ENCODE data around the gene PDIK1L.

Gene PDIK1L

DNA sequence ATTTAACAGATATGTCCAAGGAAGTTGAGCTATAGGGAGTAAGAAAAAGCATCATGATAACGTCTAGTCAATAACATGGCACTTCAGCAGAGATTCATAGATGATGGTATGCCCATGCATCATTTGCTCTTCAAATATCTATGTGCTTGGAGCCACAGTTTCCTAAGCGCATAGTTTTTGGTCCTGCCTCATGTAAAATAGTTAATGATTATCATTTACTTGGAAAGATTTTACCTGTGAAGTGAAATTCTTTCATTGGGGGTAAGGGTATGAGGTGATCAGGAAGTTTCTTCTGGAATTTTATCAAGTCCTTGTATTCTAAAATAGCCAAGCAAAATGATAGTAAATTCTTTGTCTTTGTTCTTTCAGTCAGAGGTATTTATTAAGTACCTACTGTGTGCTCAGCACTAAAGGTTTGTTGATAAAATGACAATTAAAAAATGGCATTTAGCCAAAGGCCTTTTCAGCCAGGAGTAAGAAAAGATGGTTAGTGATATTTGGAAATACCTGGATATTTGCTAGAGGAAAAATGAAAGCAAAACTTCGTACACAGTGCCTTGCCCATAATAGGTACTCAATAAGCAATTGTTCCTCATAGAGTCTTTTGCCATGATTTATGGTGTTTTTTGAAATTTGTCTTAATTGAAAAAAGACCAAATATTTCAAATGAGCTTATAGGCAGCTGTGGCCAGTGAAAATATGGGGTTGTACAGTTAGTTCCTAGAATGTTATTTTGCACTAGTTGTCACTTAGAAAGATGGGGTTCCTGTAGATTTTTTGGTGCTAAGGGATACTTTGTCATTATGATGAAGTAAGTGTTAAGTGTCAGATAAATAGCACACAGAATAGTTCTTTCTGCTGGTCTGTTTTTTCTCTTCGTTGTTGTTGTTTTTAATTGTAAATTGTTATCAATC lies 13.1 kb downstream of the PDIK1L start:
- no peak for DNase-seq

DNA sequence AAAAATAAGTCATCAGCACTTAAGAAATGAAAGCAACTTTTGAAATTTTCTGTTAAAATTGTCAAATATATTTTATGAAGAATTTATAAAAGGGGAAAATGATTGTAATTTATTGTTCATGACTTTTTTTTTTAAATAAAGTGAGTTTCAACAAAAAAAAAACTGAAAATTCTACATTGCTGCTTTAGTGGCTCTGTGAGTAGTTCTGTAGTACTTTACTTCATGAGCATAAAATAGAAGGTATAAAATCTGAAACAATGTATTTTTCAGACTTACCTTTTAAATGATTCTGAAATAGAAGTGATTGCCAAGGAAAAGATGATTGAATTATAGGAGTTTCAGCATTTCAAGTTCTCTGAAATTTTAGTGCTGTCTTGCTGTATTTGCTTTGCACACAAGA lies 13.8 kb downstream of the PDIK1L start:
- DNase-seq, result no peak

DNA sequence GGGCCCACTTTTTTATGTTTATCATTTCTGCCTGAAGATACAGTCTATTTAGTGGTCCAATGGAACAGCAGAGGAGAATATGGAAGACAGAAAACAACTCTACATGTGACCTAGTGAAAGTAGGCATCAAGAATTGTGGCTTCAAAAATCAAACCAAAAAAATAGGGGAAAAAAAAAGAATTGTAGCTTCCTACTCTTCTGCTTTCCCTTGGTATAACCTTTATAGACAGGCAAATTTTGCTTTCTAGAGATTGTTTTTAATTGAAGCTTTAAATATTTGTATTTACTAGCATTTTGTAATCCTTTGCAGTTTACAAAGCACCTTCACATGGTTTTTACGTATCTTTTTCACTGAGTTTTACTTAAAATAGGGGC lies 14.3 kb downstream of the PDIK1L start:
- no peak for DNase-seq

DNA sequence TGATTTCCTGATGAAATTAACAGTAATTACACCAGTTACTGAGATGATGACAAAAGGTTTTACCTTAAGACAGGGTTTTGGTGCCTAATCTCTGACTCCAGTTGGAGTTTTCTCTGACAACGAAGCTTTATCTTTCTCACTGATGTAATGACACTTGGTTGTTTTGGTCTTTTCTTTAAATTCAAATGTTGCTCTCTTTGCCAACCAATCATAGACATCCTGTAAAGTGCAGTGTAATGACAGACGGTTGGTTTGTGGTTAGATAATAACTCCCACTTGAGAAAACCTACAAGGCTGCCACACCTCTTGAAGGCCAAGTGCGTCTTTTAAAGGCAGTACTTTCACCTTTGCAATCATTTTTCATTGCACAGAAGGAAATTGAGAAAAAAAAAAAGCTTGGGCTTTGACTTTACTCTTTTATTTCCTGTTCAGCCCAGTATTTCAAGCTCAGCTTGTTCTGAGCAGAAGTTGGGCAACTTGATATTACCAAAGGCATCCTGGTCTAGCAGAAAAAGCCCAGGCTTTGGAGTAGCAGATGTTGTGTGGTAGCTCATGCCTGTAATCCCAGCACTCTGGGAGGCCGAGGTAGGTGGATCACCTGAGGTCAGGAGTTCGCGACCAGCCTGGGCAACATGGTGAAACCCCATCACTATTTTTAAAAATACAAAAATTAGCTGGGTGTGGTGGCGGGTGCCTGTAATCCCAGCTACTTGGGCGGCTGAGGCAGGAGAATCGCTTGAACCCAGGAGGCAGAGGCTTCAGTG lies 14.9 kb downstream of the PDIK1L start:
- DNase-seq, result peak; percentile 77

DNA sequence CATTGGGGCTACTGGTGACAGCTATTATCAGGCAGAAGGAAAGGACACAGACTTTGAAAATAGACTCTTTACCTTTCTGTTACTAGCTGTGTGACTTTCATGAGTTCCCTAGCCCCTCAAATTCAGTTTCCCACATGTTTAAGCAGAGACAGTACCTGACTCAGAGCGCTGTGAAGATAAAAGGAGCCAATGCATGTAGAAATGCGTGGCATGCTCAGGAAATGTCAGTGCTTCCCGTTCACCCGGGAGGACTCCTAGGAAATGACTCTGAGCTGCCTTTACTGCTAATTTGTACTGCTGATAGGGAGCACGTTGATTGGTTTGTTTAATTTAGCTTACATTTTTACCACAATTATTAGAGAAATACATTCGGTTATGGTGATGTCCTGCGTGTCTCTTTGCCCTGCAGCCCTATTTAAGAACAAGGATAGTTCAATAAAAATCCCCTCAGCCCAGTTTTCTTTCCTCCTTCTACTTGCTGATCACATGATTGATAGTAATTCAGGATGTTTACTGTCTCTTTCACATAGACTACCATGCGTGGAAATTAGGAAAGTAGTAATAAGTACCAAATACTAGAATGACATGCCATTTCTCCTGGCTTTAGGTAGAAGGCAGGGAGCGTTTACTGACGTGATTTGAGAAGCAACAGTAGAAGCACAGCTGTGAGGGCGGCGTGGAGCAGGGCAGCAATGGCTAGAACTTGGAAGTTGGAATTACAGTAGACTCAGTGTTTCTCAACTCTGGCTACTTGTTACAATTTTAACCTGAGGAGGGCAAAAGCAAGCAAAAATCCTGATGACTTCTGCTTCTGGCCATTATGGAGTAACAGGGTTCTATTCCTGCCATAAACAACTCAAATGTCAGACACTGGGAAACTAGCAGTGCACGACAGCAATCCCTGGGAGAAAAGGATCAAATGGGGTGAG lies 15.9 kb downstream of the PDIK1L start:
- DNase-seq, result no peak

DNA sequence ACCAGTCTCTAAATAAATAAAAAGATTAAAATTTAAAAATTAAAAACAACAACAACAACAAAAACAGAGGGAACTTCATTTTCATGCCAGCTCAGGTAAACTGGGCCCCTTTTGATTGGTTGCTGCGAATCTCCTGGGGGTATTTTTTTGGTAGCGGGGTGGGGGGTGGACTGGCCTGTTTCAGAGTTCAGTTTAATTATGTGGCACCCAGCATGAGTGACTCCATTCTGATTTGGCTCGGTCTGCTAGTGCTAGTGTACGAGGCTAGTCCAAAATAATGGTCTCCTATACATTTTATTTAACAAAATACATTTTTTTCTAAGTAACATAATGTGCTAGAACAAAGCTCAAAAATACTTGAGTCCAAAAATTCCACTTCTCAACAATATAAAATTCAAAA lies 18.2 kb downstream of the PDIK1L start:
- no peak for DNase-seq

DNA sequence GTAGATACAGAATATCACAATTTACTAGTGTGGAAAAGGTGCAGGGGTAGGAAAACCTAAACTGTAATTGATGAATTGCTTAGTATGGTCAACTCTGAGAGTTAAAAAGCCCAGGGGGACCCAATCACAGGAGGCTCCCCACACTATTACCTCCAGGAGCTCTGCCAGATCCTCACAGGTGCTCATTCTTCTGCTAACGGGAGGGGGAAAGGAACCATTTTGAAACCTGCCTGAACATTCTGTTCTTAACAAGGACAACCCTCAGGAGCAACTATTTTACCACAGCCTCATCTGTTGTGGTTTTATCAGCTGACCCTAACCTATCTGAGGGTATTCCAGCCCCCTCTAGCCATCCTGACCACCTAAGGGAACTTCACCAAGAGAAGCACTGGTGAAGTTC lies 19.1 kb downstream of the PDIK1L start:
- no peak for DNase-seq

DNA sequence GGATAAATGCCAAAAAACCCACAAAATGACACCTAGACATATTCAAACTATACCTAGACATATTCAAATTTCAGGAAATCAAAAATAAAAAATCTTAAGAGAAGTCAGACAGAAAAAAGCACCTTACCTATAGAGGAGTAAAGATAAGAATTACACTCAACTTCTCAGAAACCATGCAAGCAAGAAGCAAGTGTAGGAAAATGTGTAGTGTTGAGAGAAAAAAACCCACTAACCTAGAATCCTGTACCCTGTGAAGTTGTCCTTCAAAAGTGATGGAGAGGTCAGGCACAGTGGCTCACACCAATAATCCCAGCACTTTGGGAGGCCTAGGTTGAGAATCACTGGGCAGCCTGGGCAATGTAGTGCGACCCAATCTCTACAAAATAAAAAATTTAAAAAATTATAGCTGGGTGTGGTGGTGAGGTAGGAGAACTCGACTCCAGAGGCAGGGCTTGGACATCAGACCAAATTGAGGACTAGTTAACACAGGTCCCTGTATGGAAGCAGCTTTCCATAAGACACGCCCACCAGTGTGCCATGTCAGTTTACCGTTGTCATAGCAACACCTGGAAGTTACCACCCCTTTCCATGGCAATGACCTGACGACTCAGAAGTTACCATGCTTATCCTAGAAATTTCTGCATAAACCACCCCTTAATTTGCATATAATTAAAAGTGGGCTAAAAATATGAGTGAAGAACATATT lies 20.7 kb downstream of the PDIK1L start:
- no peak for DNase-seq

DNA sequence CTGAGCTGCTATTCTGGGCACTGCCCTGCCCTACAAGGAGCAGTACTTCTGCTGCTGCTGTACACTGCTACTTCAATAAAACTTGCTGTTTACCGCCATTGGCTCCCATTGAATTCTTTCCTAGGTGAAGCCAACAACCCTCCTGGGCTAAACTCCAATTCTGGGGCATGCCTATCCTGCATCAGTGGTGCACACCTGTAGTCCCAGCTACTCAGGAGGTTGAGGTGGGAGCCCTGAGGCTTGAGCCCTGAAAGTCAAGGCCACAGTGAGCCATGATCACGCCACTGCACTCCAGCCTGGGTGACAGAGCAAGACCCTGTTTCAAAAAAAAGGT lies 21.2 kb downstream of the PDIK1L start:
- DNase-seq, result no peak

DNA sequence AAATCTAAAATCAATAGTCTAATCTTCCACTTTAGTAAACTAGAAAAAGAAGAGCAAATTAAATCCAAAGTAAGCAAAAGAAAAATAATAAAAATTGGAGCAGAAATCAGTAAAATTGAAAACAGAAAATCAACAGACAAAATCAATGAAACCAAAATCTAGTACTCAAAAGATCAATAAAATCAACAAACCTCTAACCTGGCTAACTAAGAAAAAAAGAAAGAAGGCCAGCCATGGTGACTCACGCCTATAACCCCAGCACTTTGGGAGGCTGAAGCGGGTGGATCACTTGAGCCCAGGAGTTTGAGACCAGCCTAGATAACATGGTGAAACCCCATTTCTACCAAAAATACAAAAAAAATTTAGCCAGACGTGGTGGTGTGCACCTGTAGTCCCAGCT lies 22.8 kb downstream of the PDIK1L start:
- no peak for DNase-seq

DNA sequence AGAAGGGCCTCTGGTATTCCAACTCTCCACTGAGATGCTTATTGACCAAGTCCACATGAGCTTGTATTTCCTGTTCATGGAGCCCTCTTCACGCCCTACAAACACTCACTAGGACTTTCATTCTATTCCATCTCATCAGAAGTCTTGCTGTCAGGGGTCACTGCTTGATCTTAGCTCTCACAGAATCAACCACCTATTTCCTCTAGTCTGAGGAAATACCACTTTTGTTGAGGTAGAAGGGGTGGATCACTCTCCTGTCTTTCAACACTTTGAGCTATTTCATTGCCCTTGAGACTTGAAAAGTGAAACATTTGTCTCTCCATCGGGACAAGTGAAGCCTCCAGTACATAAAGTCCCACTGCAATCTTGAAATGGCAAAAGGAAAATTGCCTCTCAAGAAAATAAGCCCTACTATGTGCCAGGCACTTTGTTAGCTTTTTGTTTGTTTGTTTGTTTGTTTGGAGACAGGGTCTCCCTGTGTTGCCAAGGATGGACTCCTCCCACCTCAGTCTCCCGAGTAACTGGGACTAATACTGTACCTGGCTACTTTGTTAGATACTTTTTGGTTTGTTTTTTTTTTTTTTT lies 27.4 kb downstream of the PDIK1L start:
- no peak for DNase-seq

DNA sequence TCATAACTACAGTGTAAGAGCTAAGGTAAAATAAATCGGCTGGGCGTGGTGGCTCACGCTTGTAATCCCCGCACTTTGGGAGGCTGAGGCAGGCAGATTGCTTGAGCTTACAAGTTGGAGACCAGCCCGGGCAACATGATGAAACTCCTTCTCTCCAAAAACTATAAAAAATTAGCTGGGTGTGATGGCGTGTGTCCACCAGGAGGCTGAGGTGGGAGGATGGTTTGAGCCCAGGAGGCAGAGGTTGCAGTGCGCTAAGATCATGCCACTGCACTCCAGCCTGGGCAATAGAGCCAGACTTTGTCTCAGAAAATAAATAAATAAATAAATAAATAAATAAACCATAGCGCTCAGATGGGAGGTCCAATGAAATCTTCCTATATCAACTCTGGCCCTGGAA lies 30.5 kb downstream of the PDIK1L start:
- no peak for DNase-seq

DNA sequence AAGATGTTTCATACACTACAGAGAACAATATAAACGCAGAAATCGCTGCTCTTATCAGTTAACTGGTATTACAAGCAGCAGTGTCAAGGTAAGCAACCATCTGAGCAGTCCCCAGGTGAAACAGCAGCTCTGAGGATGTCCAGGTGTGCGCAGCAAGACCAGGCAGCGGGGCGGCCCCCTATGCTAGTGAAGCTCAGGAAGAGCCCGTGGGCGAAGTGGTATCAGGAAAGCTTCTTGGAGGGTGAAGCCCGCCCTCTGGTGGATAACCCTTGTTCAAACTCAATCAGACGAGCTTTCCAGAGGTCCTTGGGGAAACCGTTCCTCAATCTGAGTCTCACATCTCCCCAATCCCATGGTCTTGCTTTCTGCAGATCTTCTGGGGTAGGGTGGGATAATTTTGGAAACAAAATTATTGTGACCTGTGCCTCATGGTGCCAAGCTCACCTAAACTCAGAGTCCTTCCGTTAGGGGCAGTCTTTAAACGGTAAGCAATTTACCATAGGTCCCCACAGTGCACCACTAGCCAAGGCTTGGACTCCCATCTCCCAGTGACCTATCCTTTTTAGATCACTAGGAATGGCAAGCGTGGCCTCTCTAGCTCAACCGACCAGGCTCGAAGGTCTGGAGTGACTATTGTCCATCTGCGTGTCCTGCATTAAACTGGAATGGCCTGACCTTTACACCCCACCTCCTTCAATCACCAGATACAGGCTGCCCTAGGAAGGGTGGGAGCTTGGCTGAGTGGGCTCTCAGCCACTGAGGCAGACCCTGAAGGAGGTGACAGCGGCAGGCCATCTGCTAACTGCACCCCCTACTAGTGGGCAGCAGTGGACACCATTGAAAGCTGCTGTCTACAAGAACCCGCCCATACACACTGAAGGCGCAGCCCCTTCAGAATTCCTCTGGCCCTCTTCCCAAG lies 33.7 kb downstream of the PDIK1L start:
- DNase-seq, result peak; percentile 89

DNA sequence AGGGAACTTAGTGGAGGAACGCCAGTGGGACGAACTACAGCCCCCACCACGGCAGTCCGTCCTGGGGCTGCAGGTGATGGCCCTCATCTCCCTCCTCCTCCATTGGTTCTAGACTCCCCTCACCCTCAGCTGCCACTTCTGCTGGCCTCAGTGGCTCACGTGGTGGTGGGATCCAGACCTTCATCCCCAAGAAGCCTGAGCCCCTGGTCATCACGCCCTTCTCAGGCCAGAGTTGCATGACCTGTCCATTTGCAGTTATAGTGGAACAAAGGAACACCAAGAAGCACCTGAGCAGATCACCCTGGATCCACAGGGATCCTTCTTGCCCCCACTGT lies 34.3 kb downstream of the PDIK1L start:
- DNase-seq, result no peak

DNA sequence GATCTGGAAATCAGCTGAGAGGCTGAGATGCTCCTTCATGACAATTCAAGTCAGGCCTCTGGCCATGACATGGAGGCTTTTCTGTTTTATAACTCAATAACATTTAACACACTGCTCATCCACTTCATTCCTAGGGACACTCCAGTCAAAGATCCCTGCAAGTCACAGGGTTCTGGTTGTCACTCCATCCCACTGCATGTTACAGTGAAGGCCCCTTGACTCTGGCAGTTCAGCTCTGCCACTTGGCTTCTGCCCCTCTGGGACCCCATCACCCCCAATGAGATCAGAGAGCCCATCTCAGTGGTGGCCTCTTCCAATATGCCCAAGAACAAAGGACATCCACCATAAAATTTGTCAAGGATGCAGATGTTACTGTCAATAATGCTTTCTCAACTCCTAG lies 37.3 kb downstream of the PDIK1L start:
- no peak for DNase-seq

DNA sequence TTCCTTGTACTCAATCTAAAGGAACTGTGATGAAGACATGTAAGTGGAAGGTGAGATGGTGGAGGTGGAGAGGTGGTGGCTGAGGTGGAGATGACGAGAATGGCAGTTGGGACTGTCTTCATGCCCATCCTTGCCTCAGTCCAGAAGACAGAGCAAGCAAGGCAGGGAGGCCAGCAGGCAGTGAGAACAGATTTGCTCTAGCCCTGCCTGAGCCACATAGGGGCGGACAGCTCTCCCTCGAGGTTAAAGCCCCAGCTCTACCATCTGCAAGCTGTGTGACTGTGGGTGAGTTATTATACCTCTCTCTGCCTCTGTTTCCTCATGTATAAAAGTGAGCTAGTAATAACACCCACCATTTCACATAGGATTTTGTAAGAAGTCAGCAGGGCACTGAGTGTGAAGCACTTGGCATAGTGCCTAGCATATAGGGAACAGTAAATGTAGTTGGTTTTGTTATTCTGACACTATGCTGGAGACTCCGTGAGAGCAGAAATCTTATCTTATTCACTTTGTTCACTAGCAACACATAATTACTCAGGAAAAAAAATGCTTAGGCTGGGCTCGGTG lies 42.4 kb downstream of the PDIK1L start:
- peak; percentile 45 for DNase-seq

DNA sequence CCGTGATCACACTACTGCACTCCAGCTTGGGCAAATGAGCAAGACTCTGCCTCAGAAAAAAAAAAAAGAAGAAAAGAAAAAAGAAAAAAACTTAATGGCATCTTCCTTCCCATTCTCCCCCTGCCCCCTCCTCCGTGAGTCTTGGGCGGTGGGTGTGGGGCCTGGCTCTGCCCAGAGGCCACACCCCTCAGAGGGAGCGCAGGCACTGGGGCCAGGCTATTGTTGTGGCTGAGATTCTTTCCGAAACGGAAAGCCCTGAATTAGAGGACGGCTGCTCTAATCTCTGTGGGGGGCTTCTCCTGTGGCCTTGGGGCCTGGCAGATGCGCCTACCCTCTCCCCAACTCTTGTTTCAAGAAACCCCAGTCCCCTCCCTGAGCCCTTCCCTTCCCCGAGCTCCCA lies 43.1 kb downstream of the PDIK1L start:
- DNase-seq, result no peak

DNA sequence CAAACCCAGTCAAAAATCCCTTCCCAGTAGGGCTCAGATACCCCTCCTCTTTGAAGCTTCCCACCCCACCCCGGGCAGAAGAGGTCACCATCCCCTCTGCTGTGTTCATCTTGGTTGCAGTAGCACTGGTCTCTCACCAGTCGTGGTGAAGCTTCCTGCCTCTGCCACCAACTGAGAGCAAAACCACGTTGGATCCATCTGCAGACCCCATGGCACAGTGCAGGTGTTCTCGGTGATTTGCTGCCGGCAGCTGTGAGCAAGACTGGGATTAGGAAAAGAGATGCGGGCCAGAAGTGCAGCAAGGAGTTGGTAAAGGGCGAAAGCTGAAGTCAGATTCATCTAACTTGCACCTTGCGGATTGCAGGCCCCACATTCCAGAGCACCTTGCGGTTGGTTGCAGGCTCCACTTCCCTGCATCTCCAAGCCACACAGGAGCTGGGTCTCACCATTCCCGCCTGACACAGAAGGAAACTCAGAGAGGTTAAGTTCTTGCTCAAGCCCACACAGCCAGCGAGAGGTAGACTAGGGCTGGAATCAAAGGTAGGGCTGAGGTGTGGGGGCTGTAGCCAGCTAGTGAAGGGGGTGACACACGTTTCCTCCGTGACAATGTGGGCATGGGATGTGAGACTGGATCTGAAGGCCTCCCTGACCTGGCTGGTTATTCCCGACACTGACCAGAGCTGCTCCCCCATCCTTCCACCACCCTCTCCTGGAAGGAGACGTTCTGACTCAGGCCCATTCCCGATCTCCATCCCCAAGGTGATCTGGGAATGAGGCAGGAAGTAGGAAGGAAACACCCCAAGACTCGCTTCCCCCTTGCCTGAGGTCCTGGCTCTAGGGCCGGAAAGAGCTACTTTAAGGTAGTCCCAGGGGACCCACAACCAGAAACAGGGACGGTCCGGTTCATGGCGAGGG lies 44.0 kb downstream of the PDIK1L start:
- DNase-seq, result peak; percentile 24

DNA sequence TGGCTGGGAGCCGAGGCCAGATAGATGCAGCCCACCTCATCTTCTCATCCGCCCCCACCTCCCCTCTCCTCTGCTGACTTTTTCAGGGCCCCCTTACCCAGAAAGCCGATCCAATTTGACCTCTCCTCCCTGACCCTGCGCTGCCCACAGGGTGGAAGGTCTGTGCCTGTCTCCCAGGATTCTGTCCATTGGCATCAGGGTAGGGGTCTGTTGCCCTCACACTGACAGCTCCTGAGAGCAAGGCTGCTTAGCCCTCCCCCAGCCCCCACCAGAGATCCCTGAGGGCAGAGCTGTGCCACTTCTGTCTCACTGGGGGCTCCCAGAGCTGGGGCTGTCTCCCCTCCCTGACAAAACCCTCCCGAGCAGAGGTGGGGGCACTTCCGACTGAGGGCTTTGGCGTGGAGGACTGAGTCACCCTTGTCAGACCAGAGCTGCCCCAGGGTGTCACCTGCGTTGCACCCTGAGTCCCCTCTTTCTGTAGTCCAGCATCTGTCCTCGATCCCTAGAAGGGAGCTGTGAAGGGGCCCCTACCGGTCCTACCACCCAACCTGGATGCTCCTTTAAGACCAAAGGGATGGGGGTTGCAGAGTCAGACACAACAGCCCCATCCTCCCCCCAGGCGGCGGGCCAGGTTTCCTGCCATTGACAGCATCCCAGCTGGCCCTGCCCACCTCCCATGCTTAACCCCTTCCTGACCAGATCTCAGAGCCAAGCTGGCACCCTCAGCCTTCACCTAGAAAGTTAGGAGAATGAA lies 44.8 kb downstream of the PDIK1L start:
- peak; percentile 63 for DNase-seq
